Thyroid gland (tissue), 4 donors: Measurements from ENCODE around the gene VPS52.
"Not testable (repeated sequence)": the region's sequence is repeated elsewhere in the genome, so short reads cannot be mapped to it uniquely, and the experiment has no call there.

Experiments used
- POLR2A ChIP-seq, 2 donors: fragments of 450-650 bp; IDR thresholded peaks; one replicate each; pipeline ENCODE4 v1.6.1; 2017; ENCODE audit warnings: antibody characterized with exemption in 2 of 2, mild to moderate bottlenecking in 2 of 2, moderate library complexity in 1 of 2
- TF ChIP-seq, protein P1 (sequence below), 6 experiments: fragments of 200-600 bp in 3 of 6; fragments of 450-650 bp in 3 of 6; sonication (generic) in 3 of 6; IDR thresholded peaks; one replicate each; pipeline ENCODE4 v1.5.1; 2016 to 2019; ENCODE audit warnings: antibody characterized with exemption in 6 of 6, mild to moderate bottlenecking in 2 of 6, inconsistent platforms in 1 of 6, moderate library complexity in 1 of 6

DNA sequence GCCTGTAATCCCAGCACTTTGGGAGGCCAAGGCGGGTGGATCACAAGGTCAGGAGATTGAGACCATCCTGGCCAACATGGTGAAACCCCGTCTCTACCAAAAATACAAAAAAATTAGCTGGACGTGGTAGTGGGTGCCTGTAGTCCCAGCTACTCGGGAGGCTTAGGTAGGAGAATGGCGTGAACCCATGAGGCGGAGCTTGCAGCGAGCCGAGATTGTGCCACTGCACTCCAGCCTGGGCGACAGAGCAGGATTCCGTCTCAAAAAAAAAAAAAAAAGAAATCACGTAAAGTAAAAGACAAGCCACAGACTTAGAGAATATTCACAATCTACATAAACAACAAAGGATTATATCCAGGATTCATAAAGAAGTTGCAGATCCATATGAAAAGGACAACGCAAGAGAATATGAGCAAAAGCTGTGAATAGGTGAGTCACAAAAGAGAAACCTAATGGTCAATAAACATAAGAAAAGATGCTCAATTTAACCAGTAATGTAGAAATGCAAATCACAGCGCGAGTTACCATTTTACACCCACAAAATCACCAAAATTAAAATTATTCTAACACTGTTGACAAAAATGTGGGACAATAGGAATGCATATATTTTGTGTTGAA lies 45.1 kb downstream of the VPS52 start:
- TF ChIP-seq POLR2A (IDR thresholded peaks at IDR 0.05), result not testable (repeated sequence)
- TF ChIP-seq, protein P1, sequence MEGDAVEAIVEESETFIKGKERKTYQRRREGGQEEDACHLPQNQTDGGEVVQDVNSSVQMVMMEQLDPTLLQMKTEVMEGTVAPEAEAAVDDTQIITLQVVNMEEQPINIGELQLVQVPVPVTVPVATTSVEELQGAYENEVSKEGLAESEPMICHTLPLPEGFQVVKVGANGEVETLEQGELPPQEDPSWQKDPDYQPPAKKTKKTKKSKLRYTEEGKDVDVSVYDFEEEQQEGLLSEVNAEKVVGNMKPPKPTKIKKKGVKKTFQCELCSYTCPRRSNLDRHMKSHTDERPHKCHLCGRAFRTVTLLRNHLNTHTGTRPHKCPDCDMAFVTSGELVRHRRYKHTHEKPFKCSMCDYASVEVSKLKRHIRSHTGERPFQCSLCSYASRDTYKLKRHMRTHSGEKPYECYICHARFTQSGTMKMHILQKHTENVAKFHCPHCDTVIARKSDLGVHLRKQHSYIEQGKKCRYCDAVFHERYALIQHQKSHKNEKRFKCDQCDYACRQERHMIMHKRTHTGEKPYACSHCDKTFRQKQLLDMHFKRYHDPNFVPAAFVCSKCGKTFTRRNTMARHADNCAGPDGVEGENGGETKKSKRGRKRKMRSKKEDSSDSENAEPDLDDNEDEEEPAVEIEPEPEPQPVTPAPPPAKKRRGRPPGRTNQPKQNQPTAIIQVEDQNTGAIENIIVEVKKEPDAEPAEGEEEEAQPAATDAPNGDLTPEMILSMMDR (IDR thresholded peaks at IDR 0.05), result not testable (repeated sequence)
